OCI-LY7 (cell line): ENCODE measurements around the gene DIP2A. TPM values are rescaled to one million over a fixed set of nuclear protein-coding genes. Genes with fewer than 3 reads are reported as not detected.

Source experiments
- BruUV-seq: library from RNA; stranded (reverse); fragments of 400-500 nt; replicated peaks from 2 replicates; lab custom pipeline; 2021; lab: Mats Ljungman, UMichigan
- CTCF ChIA-PET: fragments of 300-600 bp; sonication (Branson Sonifier 250); formaldehyde crosslinking; loops from one replicate; lab custom pipeline; 2022; ENCODE audit warnings: antibody characterized with exemption; ENCODE audit not compliant: unreplicated experiment; lab: Charles Lee
- POLR2A ChIA-PET: fragments of 300-600 bp; sonication (Branson Sonifier 250); formaldehyde crosslinking; loops from one replicate; lab custom pipeline; 2022; ENCODE audit warnings: antibody characterized with exemption; lab: Charles Lee
- DNase-seq: peaks from one replicate; pipeline ENCODE4 v3.0.0-alpha.2; 2015; ENCODE audit warnings: low spot score
- H2AFZ ChIP-seq: fragments of 200-600 bp; sonication (generic), shearing (Covaris generic); 2 replicates; pipeline ENCODE4 v1.6.1; 2014; ENCODE audit warnings: mild to moderate bottlenecking, antibody characterized with exemption, low read length, moderate library complexity
- H3K27ac ChIP-seq: fragments of 200-600 bp; sonication (generic); 2 replicates; pipeline ENCODE4 v1.5.1; 2014; ENCODE audit warnings: mixed run types, low read depth, mild to moderate bottlenecking, moderate library complexity, low read length, inconsistent platforms; ENCODE audit not compliant: poor library complexity, severe bottlenecking
- H3K36me3 ChIP-seq: fragments of 200-600 bp; sonication (generic); 2 replicates; pipeline ENCODE4 v1.6.1; 2014; ENCODE audit warnings: mild to moderate bottlenecking, antibody characterized with exemption, low read length, moderate library complexity, mixed read lengths; ENCODE audit not compliant: insufficient read depth
- H3K4me1 ChIP-seq: fragments of 200-600 bp; sonication (generic); 2 replicates; pipeline ENCODE4 v1.5.1; 2014; ENCODE audit warnings: mild to moderate bottlenecking, low read length; ENCODE audit not compliant: insufficient read depth, poor library complexity, severe bottlenecking
- H3K4me2 ChIP-seq: fragments of 200-600 bp; sonication (generic); 2 replicates; pipeline ENCODE4 v1.6.1; 2014; ENCODE audit warnings: mild to moderate bottlenecking, low read length
- H3K4me3 ChIP-seq: fragments of 200-600 bp; sonication (generic); 2 replicates; pipeline ENCODE4 v1.5.1; 2014; ENCODE audit warnings: mild to moderate bottlenecking, low read depth, low read length; ENCODE audit not compliant: poor library complexity, severe bottlenecking
- H3K79me2 ChIP-seq: fragments of 200-600 bp; sonication (generic); 2 replicates; pipeline ENCODE4 v1.6.1; 2016; ENCODE audit warnings: low read depth, mild to moderate bottlenecking, low read length, moderate library complexity, mixed read lengths; ENCODE audit not compliant: insufficient read depth
- H3K9me2 ChIP-seq: fragments of 200-600 bp; sonication (generic); 2 replicates; pipeline ENCODE4 v1.6.1; 2016; ENCODE audit warnings: mild to moderate bottlenecking, low read length, mixed read lengths; ENCODE audit not compliant: insufficient read depth
- H3K9me3 ChIP-seq: fragments of 200-600 bp; sonication (generic); 2 replicates; pipeline ENCODE4 v1.6.1; 2014; ENCODE audit warnings: mild to moderate bottlenecking, mixed run types, low read length, mixed read lengths
- H4K20me1 ChIP-seq: fragments of 200-600 bp; sonication (generic); 2 replicates; pipeline ENCODE4 v1.6.1; 2014; ENCODE audit warnings: mild to moderate bottlenecking, antibody characterized with exemption, low read length, moderate library complexity, mixed read lengths; ENCODE audit not compliant: insufficient read depth
- EZH2phosphoT487 ChIP-seq: fragments of 200-600 bp; sonication (generic); IDR thresholded peaks from 2 replicates; pipeline ENCODE4 v1.6.1; 2018; ENCODE audit warnings: low read depth, borderline replicate concordance, mild to moderate bottlenecking, mixed run types, antibody characterized with exemption, low read length, moderate library complexity, mixed read lengths
- intact Hi-C: fragments of 100-400 bp; cut with micrococcal nuclease; formaldehyde crosslinking; loops from one replicate; pipeline ENCODE4 v1.10.0; 2022; ENCODE audit not compliant: unreplicated experiment
- total RNA-seq, 2 experiments: library from RNA; depleted of rRNA in 1 of 2; stranded (reverse); fragments of >200 nt in 1 of 2; shearing (Covaris generic) in 1 of 2; gene quantifications; 2 replicates each; pipeline ENCODE4 v1.2.3, GENCODE V29; 2014 to 2022
- TF ChIP-seq, protein P1 (sequence below): fragments of 200-600 bp; sonication (generic); conservative IDR thresholded peaks from 2 replicates; pipeline ENCODE4 v1.5.1; 2014; ENCODE audit warnings: mild to moderate bottlenecking, antibody characterized with exemption, low read length, moderate library complexity, mixed read lengths

DIP2A gene
- total RNA-seq, 2 experiments from 2014 or later, result 27.9 to 44.7 TPM

- H3K79me2 ChIP-seq, result no peaks in the 10 kb centered on the region
- no peaks in the 10 kb centered on the region for H3K9me2 ChIP-seq
- no peaks in the 10 kb centered on the region for H3K9me3 ChIP-seq
- TF ChIP-seq, protein P1, sequence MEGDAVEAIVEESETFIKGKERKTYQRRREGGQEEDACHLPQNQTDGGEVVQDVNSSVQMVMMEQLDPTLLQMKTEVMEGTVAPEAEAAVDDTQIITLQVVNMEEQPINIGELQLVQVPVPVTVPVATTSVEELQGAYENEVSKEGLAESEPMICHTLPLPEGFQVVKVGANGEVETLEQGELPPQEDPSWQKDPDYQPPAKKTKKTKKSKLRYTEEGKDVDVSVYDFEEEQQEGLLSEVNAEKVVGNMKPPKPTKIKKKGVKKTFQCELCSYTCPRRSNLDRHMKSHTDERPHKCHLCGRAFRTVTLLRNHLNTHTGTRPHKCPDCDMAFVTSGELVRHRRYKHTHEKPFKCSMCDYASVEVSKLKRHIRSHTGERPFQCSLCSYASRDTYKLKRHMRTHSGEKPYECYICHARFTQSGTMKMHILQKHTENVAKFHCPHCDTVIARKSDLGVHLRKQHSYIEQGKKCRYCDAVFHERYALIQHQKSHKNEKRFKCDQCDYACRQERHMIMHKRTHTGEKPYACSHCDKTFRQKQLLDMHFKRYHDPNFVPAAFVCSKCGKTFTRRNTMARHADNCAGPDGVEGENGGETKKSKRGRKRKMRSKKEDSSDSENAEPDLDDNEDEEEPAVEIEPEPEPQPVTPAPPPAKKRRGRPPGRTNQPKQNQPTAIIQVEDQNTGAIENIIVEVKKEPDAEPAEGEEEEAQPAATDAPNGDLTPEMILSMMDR, result no peak
- TF ChIP-seq EZH2phosphoT487, result no peak
- no peaks in the 10 kb centered on the region for H4K20me1 ChIP-seq
- H3K36me3 ChIP-seq, result peaks cover 3% of the 10 kb centered on the region; the same call in 1 of the 2 replicates
- no peak overlapping the region for H3K4me2 ChIP-seq
- no peak overlapping the region for H3K4me3 ChIP-seq
- peaks cover 7% of the 10 kb centered on the region for H3K4me1 ChIP-seq
- intact Hi-C loops, result no loop called here
- BruUV-seq, result no TSS peak
- ChIA-PET POLR2A (interaction anchor here (1.1 to 1.2 kb wide), 2 partner anchors 8 to 15 kb away, joined by 3 read pairs; no protein-coding TSS in a partner anchor), CTCF (no interaction called here)
- no peak for DNase-seq
- no peak overlapping the region for H2AFZ ChIP-seq
- no peak overlapping the region for H3K27ac ChIP-seq
Observed at GRCh38 chr21:46474382-46474781, 15.7 kb downstream of the DIP2A start.

DNA sequence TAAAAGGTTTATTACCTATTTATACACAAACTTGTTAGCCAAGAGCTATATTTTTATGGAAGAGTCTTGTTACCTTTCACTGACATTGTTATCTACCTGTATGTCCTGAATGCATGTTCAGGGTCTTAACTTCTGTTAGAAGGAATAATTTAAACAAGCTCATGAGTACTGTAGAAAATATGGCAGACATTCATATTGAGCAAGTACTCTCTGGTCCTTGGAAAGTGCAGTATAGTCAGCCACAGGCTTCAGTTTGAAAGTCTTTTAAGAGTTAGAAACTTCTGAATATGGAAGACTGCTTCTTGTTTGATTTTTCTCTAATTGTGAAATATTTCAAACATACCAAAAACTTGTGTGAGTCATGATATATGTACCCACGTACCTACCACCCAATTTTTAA is 16.6 kb downstream of the DIP2A start:
- TF ChIP-seq, protein P1, result no peak
- TF ChIP-seq EZH2phosphoT487, result no peak
- Histone ChIP-seq H3K4me1 (peaks cover 7% of the 10 kb centered on the region), H3K9me3 (no peaks in the 10 kb centered on the region), H3K36me3 (peaks cover 3% of the 10 kb centered on the region; the same call in 1 of the 2 replicates), H3K9me2 (no peaks in the 10 kb centered on the region), H3K4me2 (no peak overlapping the region), H3K4me3 (no peak overlapping the region), H2AFZ (no peak overlapping the region), H3K79me2 (no peaks in the 10 kb centered on the region), H3K27ac (no peak overlapping the region), H4K20me1 (no peaks in the 10 kb centered on the region)
- intact Hi-C loops, result no loop called here
- DNase-seq, result no peak
- POLR2A ChIA-PET, result interaction anchor here (1.1 to 1.2 kb wide), 2 partner anchors 9 to 16 kb away, joined by 3 read pairs; no protein-coding TSS in a partner anchor
- no TSS peak for BruUV-seq
- CTCF ChIA-PET, result no interaction called here

DNA sequence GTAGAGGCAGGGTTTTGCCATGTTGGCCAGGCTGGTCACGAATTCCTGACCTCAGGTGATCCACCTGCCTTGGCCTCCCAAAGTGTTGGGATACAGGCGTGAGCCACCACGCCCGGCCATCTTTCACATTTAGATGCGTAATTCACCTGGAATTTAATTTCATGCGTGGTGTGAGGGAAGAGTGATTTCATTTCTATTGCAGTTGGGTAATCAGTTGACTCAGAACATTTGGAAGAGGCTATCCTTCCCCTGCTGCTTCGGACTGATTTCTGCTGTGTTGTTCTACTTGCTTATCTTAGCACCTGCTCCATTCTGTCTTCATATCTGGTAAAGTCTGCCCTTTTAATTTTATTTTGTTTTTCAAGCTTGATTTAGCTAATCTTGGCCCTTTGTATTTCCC is 19.1 kb downstream of the DIP2A start:
- H3K4me1 ChIP-seq, result no peaks in the 10 kb centered on the region
- POLR2A ChIA-PET, result no interaction called here
- TF ChIP-seq EZH2phosphoT487, result no peak
- TF ChIP-seq, protein P1, result no peak
- no peak overlapping the region for H3K4me3 ChIP-seq
- H3K36me3 ChIP-seq, result peaks cover 3% of the 10 kb centered on the region; the same call in 1 of the 2 replicates
- H4K20me1 ChIP-seq, result no peaks in the 10 kb centered on the region
- no peak overlapping the region for H2AFZ ChIP-seq
- no TSS peak for BruUV-seq
- intact Hi-C loops, result no loop called here
- CTCF ChIA-PET, result no interaction called here
- H3K9me2 ChIP-seq, result no peaks in the 10 kb centered on the region
- H3K9me3 ChIP-seq, result no peaks in the 10 kb centered on the region
- DNase-seq, result no peak
- H3K27ac ChIP-seq, result no peak overlapping the region
- H3K4me2 ChIP-seq, result no peak overlapping the region
- H3K79me2 ChIP-seq, result no peaks in the 10 kb centered on the region
